Activated B cell treated with CpG ODN at 0.5 μM for 24 hours (primary cell): ENCODE results near the gene AGAP1. TPM values are rescaled to one million over a fixed set of nuclear protein-coding genes. Genes with fewer than 3 reads are reported as not detected.

Experiments used
- ATAC-seq: fragments of 200-7000 bp; cut with Tn5 transposase; one replicate; pipeline ENCODE4 v1.10.0; 2021; ENCODE audit warnings: low read depth, mild to moderate bottlenecking, moderate library complexity
- CTCF ChIA-PET: fragments of 350-600 bp; sonication (Branson Sonifier 250); formaldehyde crosslinking; loops from one replicate; lab custom pipeline; 2021; ENCODE audit warnings: antibody characterized with exemption; lab: Charles Lee
- POLR2A ChIA-PET: fragments of 350-600 bp; sonication (Branson Sonifier 250); formaldehyde crosslinking; loops from one replicate; lab custom pipeline; 2021; ENCODE audit warnings: antibody characterized with exemption; lab: Charles Lee
- DNase-seq: peaks from one replicate; pipeline ENCODE4 v3.0.0; 2022
- H3K27ac Mint-ChIP-seq: one replicate; pipeline ENCODE4 v1.8.0; 2020; ENCODE audit warnings: mixed read lengths
- H3K27me3 Mint-ChIP-seq: one replicate; pipeline ENCODE4 v1.8.0; 2021; ENCODE audit warnings: mixed read lengths
- H3K36me3 Mint-ChIP-seq: one replicate; pipeline ENCODE4 v1.8.0; 2021; ENCODE audit warnings: low read depth, mixed read lengths
- H3K4me1 Mint-ChIP-seq: one replicate; pipeline ENCODE4 v1.8.0; 2021; ENCODE audit warnings: mixed read lengths
- H3K4me3 Mint-ChIP-seq: one replicate; pipeline ENCODE4 v1.8.0; 2020; ENCODE audit warnings: mild to moderate bottlenecking, mixed read lengths
- H3K9me3 Mint-ChIP-seq: one replicate; pipeline ENCODE4 v1.8.0; 2020; ENCODE audit warnings: mixed read lengths
- CTCF ChIP-seq: fragments of 200-600 bp; IDR thresholded peaks from one replicate; pipeline ENCODE4 v1.8.0; 2022; ENCODE audit warnings: antibody characterized with exemption, mild to moderate bottlenecking
- intact Hi-C: fragments of 100-400 bp; cut with micrococcal nuclease; formaldehyde crosslinking; loops from one replicate; pipeline ENCODE4 v1.15.1; 2024
- total RNA-seq: library from RNA; stranded (reverse); gene quantifications from 2 replicates; pipeline ENCODE4 v1.2.3, GENCODE V29; 2022

AGAP1 gene
- total RNA-seq, 1 donor from 2014 or later, result not detected

GRCh38 chr2:235937526-235937925 is 443.7 kb downstream of the AGAP1 start:
- no peak for TF ChIP-seq CTCF
- Mint-ChIP-seq H3K27ac (no peak overlapping the region), H3K4me1 (no peaks in the 10 kb centered on the region), H3K9me3 (peaks cover 10% of the 10 kb centered on the region), H3K4me3 (no peak overlapping the region), H3K36me3 (no peaks in the 10 kb centered on the region), H3K27me3 (no peaks in the 10 kb centered on the region)
- ChIA-PET POLR2A (no interaction called here), CTCF (no interaction called here)
- DNase-seq (no peak), ATAC-seq (no peak)
- intact Hi-C loops, result no loop called here

- no peaks in the 10 kb centered on the region for H3K4me1 Mint-ChIP-seq
- intact Hi-C loops, result no loop called here
- CTCF ChIA-PET, result no interaction called here
- no peak overlapping the region for H3K4me3 Mint-ChIP-seq
- H3K27ac Mint-ChIP-seq, result no peak overlapping the region
- TF ChIP-seq CTCF, result no peak
- H3K36me3 Mint-ChIP-seq, result no peaks in the 10 kb centered on the region
- POLR2A ChIA-PET, result no interaction called here
- no peak for ATAC-seq
- H3K9me3 Mint-ChIP-seq, result peaks cover 10% of the 10 kb centered on the region
- no peak for DNase-seq
- H3K27me3 Mint-ChIP-seq, result no peaks in the 10 kb centered on the region
Observed at GRCh38 chr2:235937936-235938335, 444.1 kb downstream of the AGAP1 start.

- Mint-ChIP-seq H3K4me3 (no peak overlapping the region), H3K27ac (no peak overlapping the region), H3K9me3 (peaks cover 10% of the 10 kb centered on the region), H3K36me3 (no peaks in the 10 kb centered on the region), H3K4me1 (no peaks in the 10 kb centered on the region), H3K27me3 (no peaks in the 10 kb centered on the region)
- TF ChIP-seq CTCF, result no peak
- ChIA-PET POLR2A (no interaction called here), CTCF (no interaction called here)
- no peak for DNase-seq
- intact Hi-C loops, result no loop called here
- ATAC-seq, result no peak
Observed at GRCh38 chr2:235938611-235939010, 444.8 kb downstream of the AGAP1 start.

- no peak for ATAC-seq
- TF ChIP-seq CTCF, result no peak
- POLR2A ChIA-PET, result no interaction called here
- CTCF ChIA-PET, result no interaction called here
- Mint-ChIP-seq H3K4me3 (no peak overlapping the region), H3K27ac (no peak overlapping the region), H3K4me1 (no peaks in the 10 kb centered on the region), H3K9me3 (peaks cover 10% of the 10 kb centered on the region), H3K36me3 (no peaks in the 10 kb centered on the region), H3K27me3 (no peaks in the 10 kb centered on the region)
- intact Hi-C loops, result no loop called here
- DNase-seq, result no peak
Observed at GRCh38 chr2:235939471-235939870, 445.6 kb downstream of the AGAP1 start.

- Mint-ChIP-seq H3K9me3 (peaks cover 10% of the 10 kb centered on the region), H3K4me3 (no peak overlapping the region), H3K4me1 (no peaks in the 10 kb centered on the region), H3K36me3 (no peaks in the 10 kb centered on the region), H3K27ac (no peak overlapping the region), H3K27me3 (no peaks in the 10 kb centered on the region)
- POLR2A ChIA-PET, result no interaction called here
- intact Hi-C loops, result no loop called here
- ATAC-seq (no peak), DNase-seq (no peak)
- CTCF ChIA-PET, result no interaction called here
- no peak for TF ChIP-seq CTCF
Observed at GRCh38 chr2:235940330-235940729, 446.5 kb downstream of the AGAP1 start.
